ENCODE measurements around the gene SPAG5.

The SPAG5 gene

DNA sequence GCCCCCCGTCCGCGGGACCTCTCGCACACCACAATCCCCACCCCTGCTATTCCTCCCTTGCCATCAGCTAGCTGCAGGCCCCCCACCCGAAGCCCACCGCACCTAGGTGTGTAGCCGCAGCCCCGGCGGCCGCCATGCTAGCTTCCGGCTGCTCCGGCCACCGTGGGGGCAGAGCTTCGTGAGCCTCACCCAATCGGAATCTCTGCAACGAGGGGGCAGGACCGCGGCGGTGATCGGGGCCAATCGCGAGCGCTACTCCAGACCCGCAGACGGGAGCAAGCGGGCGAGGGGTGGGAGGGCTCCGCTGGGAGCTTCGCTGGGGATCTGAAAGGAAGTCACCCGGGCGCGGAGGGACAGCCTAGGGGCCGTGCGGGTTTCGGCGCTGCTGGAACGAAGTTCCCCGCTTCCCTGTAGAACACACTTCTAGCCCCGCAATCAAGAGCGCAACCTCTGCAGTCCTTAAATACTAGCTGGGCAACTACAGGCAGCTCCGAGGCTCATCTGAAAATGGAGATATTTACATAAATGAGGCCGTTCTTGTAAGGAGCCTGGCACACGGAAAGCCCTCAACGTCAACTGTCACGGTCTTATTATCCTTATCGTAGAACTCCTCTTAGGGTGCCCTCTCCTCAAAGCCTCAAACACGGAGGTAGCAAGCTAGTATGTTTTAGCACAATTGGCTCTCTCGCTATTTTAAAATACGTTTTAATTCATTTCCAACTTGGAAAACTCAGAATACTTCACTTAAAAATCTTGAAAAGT is 27.3 kb downstream of the SPAG5 start, which contains the start of gene PIGS:
TSS of gene PIGS (minus strand) at position 164 of the 762 bp plus-strand sequence. CDS start at position 136, 28 bp downstream.
- DNase-seq (ENCODE audit: low spot score) = peak; percentile 93

GRCh38 chr17:28570716-28571360 is 28.0 kb downstream of the SPAG5 start:
- peak; percentile 62 for DNase-seq (ENCODE audit: low spot score)

GRCh38 chr17:28569446-28569845 is 29.4 kb downstream of the SPAG5 start:
- no peak for DNase-seq (ENCODE audit: low spot score)

DNA sequence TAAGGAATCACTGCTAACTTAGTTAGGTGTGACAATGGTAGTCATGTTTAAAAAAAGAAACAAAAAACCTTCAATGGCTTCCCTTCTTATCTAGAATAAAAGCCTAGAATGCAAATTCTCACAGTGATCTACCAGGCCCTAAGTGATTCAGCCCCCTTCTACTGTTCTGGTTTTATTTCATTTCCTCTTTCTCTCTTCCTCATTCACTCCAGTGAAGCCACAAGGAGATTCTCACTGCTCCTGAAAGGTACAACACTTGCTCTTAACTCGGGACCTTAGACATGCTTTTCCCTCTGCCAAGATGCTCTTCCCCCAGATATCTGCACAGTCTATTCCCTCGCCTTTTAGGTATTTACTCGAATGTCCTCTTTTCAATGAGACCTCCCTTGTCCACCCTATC is 31.2 kb downstream of the SPAG5 start:
- no peak for DNase-seq (ENCODE audit: low spot score)

DNA sequence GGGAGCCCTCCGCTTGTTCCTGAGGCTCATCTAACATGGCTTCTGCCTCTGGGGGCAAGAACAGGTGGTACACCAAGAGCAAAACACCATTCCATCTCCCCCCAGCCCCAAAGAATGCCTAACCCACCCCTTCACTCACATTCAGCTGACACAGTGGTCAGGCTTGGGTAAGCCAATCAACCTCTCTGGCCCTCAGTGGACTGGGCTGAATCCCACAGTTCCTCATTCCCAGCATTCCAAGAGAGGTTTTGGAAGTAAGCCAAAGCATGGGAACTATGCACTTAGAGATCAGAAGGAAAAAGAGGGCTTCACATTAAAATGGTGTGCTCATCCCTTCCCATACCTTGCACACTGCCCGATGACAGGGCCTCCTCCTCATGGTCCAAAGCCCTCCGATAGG is 35.4 kb downstream of the SPAG5 start:
- DNase-seq (ENCODE audit: low spot score) = peak; percentile 43

- DNase-seq (ENCODE audit: low spot score) = no peak
These were observed 43.8 kb downstream of the SPAG5 start for GRCh38 chr17:28555022-28555421.

GRCh38 chr17:28554565-28554964 is 44.3 kb downstream of the SPAG5 start:
- DNase-seq (ENCODE audit: low spot score) = peak; percentile 51

- no peak for DNase-seq (ENCODE audit: low spot score)
These were observed 45.8 kb downstream of the SPAG5 start for GRCh38 chr17:28553000-28553505.

DNA sequence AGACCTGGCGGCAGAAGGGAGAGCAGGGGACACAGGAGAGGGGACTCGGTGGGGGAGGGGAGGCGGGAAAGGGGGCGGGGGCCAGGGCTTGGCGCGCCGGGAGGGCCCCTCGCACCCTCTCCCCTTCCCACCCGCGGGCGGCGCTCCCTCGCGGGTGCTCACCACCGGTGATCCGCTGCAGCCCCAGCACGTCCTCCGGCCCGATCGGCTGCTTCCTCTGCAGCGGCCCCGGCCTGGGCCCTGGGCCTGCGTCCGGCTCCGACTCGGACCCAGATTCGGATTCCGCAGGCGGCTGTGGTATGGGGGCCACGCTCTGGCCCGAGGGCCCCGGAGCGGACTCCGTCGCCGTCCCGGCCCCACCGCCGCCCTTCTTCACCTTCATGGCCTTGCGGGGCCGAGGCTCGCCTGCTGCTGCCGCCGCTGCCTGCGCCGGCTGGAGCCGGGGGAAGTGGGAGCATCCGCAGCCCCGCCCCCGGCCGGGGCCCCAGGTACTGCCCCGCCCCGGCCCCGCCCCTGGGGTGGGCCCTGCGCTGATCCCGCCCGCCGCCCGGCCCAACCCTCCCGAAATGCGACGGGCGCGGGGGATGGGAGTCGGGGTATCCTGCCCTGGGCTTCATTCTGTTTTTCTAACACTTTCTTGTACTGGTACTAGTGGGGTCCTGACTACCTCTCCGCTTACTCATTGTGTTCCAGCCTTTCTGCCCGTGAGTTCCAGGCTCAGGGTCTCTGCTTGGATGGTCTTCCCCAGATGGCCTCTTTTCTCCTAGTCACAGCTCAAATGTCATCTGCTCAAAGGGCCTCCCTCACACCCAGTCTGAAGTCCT is 46.4 kb downstream of the SPAG5 start, which contains the start of gene UNC119:
TSS of gene UNC119 (minus strand) at position 449 of the 824 bp plus-strand sequence. CDS start at position 382, 67 bp downstream.
- peak; percentile 70 for DNase-seq (ENCODE audit: low spot score)

DNA sequence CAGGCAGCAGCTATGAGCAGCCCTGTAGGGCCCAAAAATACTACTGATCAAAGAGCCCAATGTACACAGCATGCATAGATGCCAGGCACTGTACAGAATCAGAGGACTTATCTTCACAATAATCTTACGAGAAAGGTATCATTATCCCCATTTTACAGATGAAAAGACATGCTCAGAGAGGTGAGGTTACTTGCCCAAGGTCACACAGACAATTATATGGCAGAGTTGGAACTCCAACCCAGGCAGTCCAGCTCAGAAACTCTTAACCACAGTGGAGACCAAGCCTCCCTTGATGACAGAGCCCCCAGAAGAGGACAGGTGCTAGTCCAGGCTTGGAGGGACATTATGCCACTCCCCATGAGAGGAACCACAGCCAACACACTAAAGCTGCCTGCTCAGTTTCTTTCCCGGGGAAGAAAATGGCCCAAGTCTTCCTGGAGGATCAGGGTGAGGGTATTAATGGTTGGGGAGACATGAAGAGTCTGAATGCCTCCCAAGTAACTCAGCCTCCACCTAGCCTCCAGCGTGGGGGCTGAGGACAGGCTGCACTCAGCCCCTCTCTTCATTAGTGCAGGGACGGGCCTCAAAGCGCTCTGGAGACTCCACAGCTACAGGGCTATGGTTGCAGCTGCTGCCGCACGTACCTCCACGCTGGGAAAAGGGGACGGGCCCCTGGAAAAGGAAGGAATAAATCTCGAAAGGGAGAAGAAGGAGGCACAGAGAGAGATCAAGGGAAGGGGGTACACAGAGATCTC is 47.2 kb downstream of the SPAG5 start:
- no peak for DNase-seq (ENCODE audit: low spot score)

DNA sequence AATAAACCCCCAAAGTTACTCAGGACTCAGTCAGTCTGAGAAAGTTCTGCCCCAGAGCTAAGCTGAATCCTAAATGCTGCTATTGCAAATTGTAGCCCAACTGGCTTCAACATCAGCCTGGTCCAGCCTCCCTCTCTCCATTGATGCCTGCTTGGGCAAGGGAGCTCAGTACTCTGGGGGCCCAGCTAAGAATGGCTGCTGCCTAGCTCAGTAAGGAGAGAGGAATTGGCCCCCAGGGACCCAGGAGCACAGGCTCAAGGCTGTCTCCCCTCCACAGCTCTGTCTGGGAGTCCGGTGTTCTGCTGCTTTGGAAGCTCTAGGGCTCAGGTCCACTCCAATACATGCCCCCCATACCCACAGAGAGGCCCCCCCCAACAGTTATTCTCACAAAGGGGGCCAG is 48.0 kb downstream of the SPAG5 start:
- DNase-seq (ENCODE audit: low spot score) = no peak

- no peak for DNase-seq (ENCODE audit: low spot score)
These were observed 49.3 kb downstream of the SPAG5 start for GRCh38 chr17:28549236-28550132.

GRCh38 chr17:28548417-28549130 is 50.3 kb downstream of the SPAG5 start:
- no peak for DNase-seq (ENCODE audit: low spot score)

GRCh38 chr17:28547623-28548416 is 51.0 kb downstream of the SPAG5 start:
- peak; percentile 63 for DNase-seq (ENCODE audit: low spot score)

GRCh38 chr17:28547096-28547622 is 51.7 kb downstream of the SPAG5 start:
- DNase-seq (ENCODE audit: low spot score) = no peak

DNA sequence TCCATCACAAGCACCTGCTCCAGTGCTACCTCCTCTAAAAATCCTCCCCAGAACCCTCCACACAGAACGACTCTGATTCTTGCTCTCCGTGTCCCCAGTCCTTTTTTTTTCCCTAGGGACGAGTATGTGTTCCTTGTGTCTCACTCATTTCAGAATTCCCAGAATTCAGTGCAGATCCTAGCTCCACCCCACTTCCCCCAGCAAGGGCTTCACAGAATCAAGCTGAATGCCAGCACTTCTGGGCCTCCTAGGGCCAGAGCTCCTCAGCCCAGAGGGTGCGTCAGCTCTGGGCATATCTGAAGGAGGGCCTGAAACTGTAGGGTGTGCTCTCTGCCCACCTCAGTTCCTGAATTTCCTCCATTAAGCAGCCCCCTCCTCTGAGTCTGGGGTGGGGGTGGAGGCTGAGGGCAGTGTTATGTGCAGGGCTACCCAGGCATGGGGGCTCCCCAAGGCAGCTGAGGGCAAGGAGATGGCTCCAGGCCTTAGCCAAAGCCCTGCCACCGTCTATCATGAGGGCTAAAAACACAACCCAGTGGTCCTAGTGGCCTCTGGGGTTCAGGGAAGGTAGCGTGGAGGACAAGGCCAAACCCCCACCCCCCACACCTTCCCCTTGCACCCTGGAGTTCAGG is 52.9 kb downstream of the SPAG5 start:
- no peak for DNase-seq (ENCODE audit: low spot score)

GRCh38 chr17:28545141-28545503 is 53.7 kb downstream of the SPAG5 start:
- DNase-seq (ENCODE audit: low spot score) = no peak

GRCh38 chr17:28544402-28545140 is 54.3 kb downstream of the SPAG5 start:
- no peak for DNase-seq (ENCODE audit: low spot score)

Measured in SW480 (cell line).